NCI-H2029 (cell line): Measurements from ENCODE around the gene ACTG2.

ENCODE experiments used
- DNase-seq: peaks from one replicate; lab custom pipeline; 2025; lab: John Stamatoyannopoulos, UW

The ACTG2 gene

DNA sequence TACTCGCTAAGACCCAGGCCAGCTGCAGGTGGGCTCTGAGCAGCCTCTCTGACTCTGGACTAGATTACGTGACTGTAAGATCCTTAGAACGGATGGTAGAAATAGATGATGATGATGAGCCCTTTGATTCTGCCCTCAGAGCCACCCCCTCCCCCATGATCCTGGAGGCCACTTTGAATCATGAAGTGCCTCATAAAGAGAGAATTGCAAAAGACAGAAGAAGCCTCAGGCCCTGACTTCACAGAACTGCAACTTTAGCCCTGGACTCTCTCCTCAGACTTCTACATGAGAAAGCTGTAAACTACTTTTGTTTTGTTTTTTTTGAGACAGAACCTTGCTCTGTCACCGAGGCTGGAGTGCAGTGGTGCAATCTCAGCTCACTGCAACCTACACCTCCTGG lies 76.5 kb downstream of the ACTG2 start:
- no peak for DNase-seq
